Activated CD4-positive, alpha-beta memory T cell treated with anti-CD3 and anti-CD28 coated beads for 36 hours (primary cell): ENCODE data around the gene PDE1A. TPM values are rescaled to one million over a fixed set of nuclear protein-coding genes. Genes with fewer than 3 reads are reported as not detected.

Experiments used
- CTCF ChIA-PET: fragments of 350-600 bp; sonication (Branson Sonifier 250); formaldehyde crosslinking; loops from one replicate; lab custom pipeline; 2021; ENCODE audit warnings: antibody characterized with exemption, inconsistent platforms; lab: Charles Lee
- POLR2A ChIA-PET: fragments of 350-600 bp; sonication (Branson Sonifier 250); formaldehyde crosslinking; loops from one replicate; lab custom pipeline; 2021; ENCODE audit warnings: antibody characterized with exemption; lab: Charles Lee
- DNase-seq: peaks from one replicate; pipeline ENCODE4 v3.0.0-alpha.2; 2020
- H3K27ac Mint-ChIP-seq: one replicate; pipeline ENCODE4 v1.8.0; 2021; ENCODE audit warnings: mixed read lengths
- H3K27me3 Mint-ChIP-seq: one replicate; pipeline ENCODE4 v1.8.0; 2021; ENCODE audit warnings: mixed read lengths
- H3K36me3 Mint-ChIP-seq: one replicate; pipeline ENCODE4 v1.8.0; 2021; ENCODE audit warnings: mixed read lengths
- H3K4me1 Mint-ChIP-seq: one replicate; pipeline ENCODE4 v1.8.0; 2021; ENCODE audit warnings: low read depth, mixed read lengths
- H3K4me3 Mint-ChIP-seq: one replicate; pipeline ENCODE4 v1.8.0; 2021; ENCODE audit warnings: mild to moderate bottlenecking, mixed read lengths
- H3K9me3 Mint-ChIP-seq: one replicate; pipeline ENCODE4 v1.8.0; 2021; ENCODE audit warnings: mixed read lengths
- intact Hi-C: fragments of 100-400 bp; cut with micrococcal nuclease; formaldehyde crosslinking; loops from one replicate; pipeline ENCODE4 v1.15.1; 2023
- total RNA-seq, 2 experiments: library from RNA; stranded (reverse); gene quantifications; one replicate each; pipeline ENCODE4 v1.2.3, GENCODE V29; 2021

PDE1A gene
- total RNA-seq, 2 experiments from 2014 or later: not detected

GRCh38 chr2:182170341-182170740 lies 256.5 kb downstream of the PDE1A start:
- CTCF ChIA-PET: no interaction called here
- H3K4me3 Mint-ChIP-seq: no peak overlapping the region

GRCh38 chr2:182167882-182168281 lies 259.0 kb downstream of the PDE1A start:
- Mint-ChIP-seq H3K4me1 (no peaks in the 10 kb centered on the region), H3K27ac (no peak overlapping the region), H3K4me3 (no peak overlapping the region), H3K36me3 (no peaks in the 10 kb centered on the region), H3K9me3 (no peaks in the 10 kb centered on the region), H3K27me3 (no peaks in the 10 kb centered on the region)
- POLR2A ChIA-PET: no interaction called here
- DNase-seq: no peak
- CTCF ChIA-PET: interaction anchor here (0.8 kb wide), 1 partner anchor 661 kb away, joined by 3 read pairs; no protein-coding TSS in a partner anchor
- intact Hi-C loops: no loop called here

More at GRCh38 chr2:182170341-182170740, 256.5 kb downstream of the PDE1A start:
- intact Hi-C loops: no loop called here
- Mint-ChIP-seq H3K27me3 (no peaks in the 10 kb centered on the region), H3K27ac (no peak overlapping the region), H3K36me3 (no peaks in the 10 kb centered on the region), H3K4me1 (no peaks in the 10 kb centered on the region), H3K9me3 (no peaks in the 10 kb centered on the region)
- POLR2A ChIA-PET: no interaction called here
- DNase-seq: no peak

- no peaks in the 10 kb centered on the region for H3K27me3 Mint-ChIP-seq
- H3K36me3 Mint-ChIP-seq: no peaks in the 10 kb centered on the region
- H3K27ac Mint-ChIP-seq: no peak overlapping the region
- DNase-seq: no peak
- H3K4me1 Mint-ChIP-seq: no peaks in the 10 kb centered on the region
- H3K4me3 Mint-ChIP-seq: no peak overlapping the region
- H3K9me3 Mint-ChIP-seq: no peaks in the 10 kb centered on the region
- ChIA-PET POLR2A (no interaction called here), CTCF (interaction anchor here (0.8 kb wide), 1 partner anchor 662 kb away, joined by 3 read pairs; no protein-coding TSS in a partner anchor)
- intact Hi-C loops: no loop called here
Observed at GRCh38 chr2:182166841-182167240, 260.0 kb downstream of the PDE1A start.

GRCh38 chr2:182166406-182166805 lies 260.4 kb downstream of the PDE1A start:
- CTCF ChIA-PET: interaction anchor here (1.1 kb wide), 1 partner anchor 19 kb away, joined by 4 read pairs; no protein-coding TSS in a partner anchor
- no peak overlapping the region for H3K27ac Mint-ChIP-seq
- no peaks in the 10 kb centered on the region for H3K4me1 Mint-ChIP-seq
- H3K9me3 Mint-ChIP-seq: no peaks in the 10 kb centered on the region
- DNase-seq: no peak
- H3K4me3 Mint-ChIP-seq: no peak overlapping the region
- H3K27me3 Mint-ChIP-seq: no peaks in the 10 kb centered on the region
- H3K36me3 Mint-ChIP-seq: no peaks in the 10 kb centered on the region
- POLR2A ChIA-PET: no interaction called here
- intact Hi-C loops: no loop called here

- no peaks in the 10 kb centered on the region for H3K9me3 Mint-ChIP-seq
- no peak for DNase-seq
- CTCF ChIA-PET: interaction anchor here (1.1 kb wide), 1 partner anchor 20 kb away, joined by 4 read pairs; no protein-coding TSS in a partner anchor
- H3K27me3 Mint-ChIP-seq: no peaks in the 10 kb centered on the region
- POLR2A ChIA-PET: no interaction called here
- H3K4me1 Mint-ChIP-seq: no peaks in the 10 kb centered on the region
- H3K36me3 Mint-ChIP-seq: no peaks in the 10 kb centered on the region
- intact Hi-C loops: no loop called here
- no peak overlapping the region for H3K4me3 Mint-ChIP-seq
- no peak overlapping the region for H3K27ac Mint-ChIP-seq
Observed at GRCh38 chr2:182165202-182165601, 261.6 kb downstream of the PDE1A start.

GRCh38 chr2:182164686-182165085 lies 262.1 kb downstream of the PDE1A start:
- no peak overlapping the region for H3K4me3 Mint-ChIP-seq
- H3K36me3 Mint-ChIP-seq: no peaks in the 10 kb centered on the region
- intact Hi-C loops: no loop called here
- no peak overlapping the region for H3K27ac Mint-ChIP-seq
- H3K9me3 Mint-ChIP-seq: no peaks in the 10 kb centered on the region
- ChIA-PET CTCF (no interaction called here), POLR2A (no interaction called here)
- no peaks in the 10 kb centered on the region for H3K4me1 Mint-ChIP-seq
- DNase-seq: no peak
- H3K27me3 Mint-ChIP-seq: no peaks in the 10 kb centered on the region

GRCh38 chr2:182163878-182164277 lies 263.0 kb downstream of the PDE1A start:
- intact Hi-C loops: no loop called here
- CTCF ChIA-PET: no interaction called here
- Mint-ChIP-seq H3K27me3 (no peaks in the 10 kb centered on the region), H3K9me3 (no peaks in the 10 kb centered on the region), H3K4me1 (no peaks in the 10 kb centered on the region), H3K36me3 (no peaks in the 10 kb centered on the region), H3K27ac (no peak overlapping the region), H3K4me3 (no peak overlapping the region)
- POLR2A ChIA-PET: no interaction called here
- no peak for DNase-seq

GRCh38 chr2:182148344-182148743 lies 278.5 kb downstream of the PDE1A start:
- intact Hi-C loops: no loop called here
- no peak overlapping the region for H3K27ac Mint-ChIP-seq
- no peak overlapping the region for H3K4me3 Mint-ChIP-seq
- POLR2A ChIA-PET: no interaction called here
- H3K36me3 Mint-ChIP-seq: no peaks in the 10 kb centered on the region
- no peaks in the 10 kb centered on the region for H3K9me3 Mint-ChIP-seq
- H3K4me1 Mint-ChIP-seq: no peaks in the 10 kb centered on the region
- no peak for DNase-seq
- CTCF ChIA-PET: no interaction called here
- no peaks in the 10 kb centered on the region for H3K27me3 Mint-ChIP-seq

GRCh38 chr2:182144776-182145165 lies 282.1 kb downstream of the PDE1A start:
- ChIA-PET POLR2A (no interaction called here), CTCF (no interaction called here)
- H3K4me3 Mint-ChIP-seq: no peak overlapping the region
- intact Hi-C loops: no loop called here
- peaks cover under 1% of the 10 kb centered on the region for H3K27me3 Mint-ChIP-seq
- DNase-seq: no peak
- H3K4me1 Mint-ChIP-seq: no peaks in the 10 kb centered on the region
- H3K27ac Mint-ChIP-seq: no peak overlapping the region
- H3K9me3 Mint-ChIP-seq: no peaks in the 10 kb centered on the region
- H3K36me3 Mint-ChIP-seq: no peaks in the 10 kb centered on the region

GRCh38 chr2:182144041-182144775 lies 282.6 kb downstream of the PDE1A start:
- H3K9me3 Mint-ChIP-seq: no peaks in the 10 kb centered on the region
- H3K36me3 Mint-ChIP-seq: no peaks in the 10 kb centered on the region
- intact Hi-C loops: no loop called here

GRCh38 chr2:182142062-182142461 lies 284.8 kb downstream of the PDE1A start:
- H3K27me3 Mint-ChIP-seq: peaks cover 5% of the 10 kb centered on the region
- ChIA-PET CTCF (no interaction called here), POLR2A (no interaction called here)
- intact Hi-C loops: no loop called here
- H3K4me1 Mint-ChIP-seq: no peaks in the 10 kb centered on the region
- DNase-seq: no peak
- no peak overlapping the region for H3K27ac Mint-ChIP-seq
- H3K36me3 Mint-ChIP-seq: no peaks in the 10 kb centered on the region
- no peak overlapping the region for H3K4me3 Mint-ChIP-seq
- no peaks in the 10 kb centered on the region for H3K9me3 Mint-ChIP-seq

More at GRCh38 chr2:182144041-182144775, 282.6 kb downstream of the PDE1A start:
- H3K27ac Mint-ChIP-seq: no peak overlapping the region
- H3K4me3 Mint-ChIP-seq: no peak overlapping the region
- peaks cover 3% of the 10 kb centered on the region for H3K27me3 Mint-ChIP-seq
- CTCF ChIA-PET: no interaction called here
- POLR2A ChIA-PET: no interaction called here
- DNase-seq: no peak
- H3K4me1 Mint-ChIP-seq: no peaks in the 10 kb centered on the region

- ChIA-PET POLR2A (no interaction called here), CTCF (no interaction called here)
- Mint-ChIP-seq H3K9me3 (no peaks in the 10 kb centered on the region), H3K27me3 (peaks cover 3% of the 10 kb centered on the region), H3K4me1 (no peaks in the 10 kb centered on the region), H3K27ac (no peak overlapping the region), H3K4me3 (no peak overlapping the region), H3K36me3 (no peaks in the 10 kb centered on the region)
- intact Hi-C loops: no loop called here
- DNase-seq: no peak
Observed at GRCh38 chr2:182134201-182134600, 292.6 kb downstream of the PDE1A start.
